ENCODE results near the gene DDX10.

DDX10 gene

GRCh38 chr11:108662700-108663099 lies 2.2 kb upstream of the DDX10 start:
- DNase-seq: no peak

- DNase-seq: no peak
Observed at GRCh38 chr11:108663154-108663877, 1.6 kb upstream of the DDX10 start.

- DNase-seq: no peak
Observed at GRCh38 chr11:108666373-108666772, 1.5 kb downstream of the DDX10 start.

DNA sequence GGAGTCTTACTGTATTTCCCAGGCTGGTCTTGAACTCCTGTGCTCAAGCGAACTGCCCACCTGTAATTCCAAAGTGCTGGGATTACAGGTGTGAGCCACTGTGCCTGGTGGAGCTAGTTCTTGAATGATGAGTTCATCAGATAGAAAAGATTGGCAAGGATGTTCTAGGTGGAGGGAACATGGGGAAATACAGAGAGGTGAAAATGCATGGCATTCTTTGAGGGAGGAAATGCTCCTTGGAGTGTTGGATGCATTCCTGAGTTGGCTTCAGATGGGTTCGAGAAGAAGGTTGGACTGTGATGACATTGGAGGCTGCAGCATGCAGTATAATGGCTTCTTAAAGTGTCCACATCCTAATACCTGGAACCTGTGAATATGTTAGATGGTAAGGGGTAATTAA lies 4.4 kb downstream of the DDX10 start:
- DNase-seq: no peak

DNA sequence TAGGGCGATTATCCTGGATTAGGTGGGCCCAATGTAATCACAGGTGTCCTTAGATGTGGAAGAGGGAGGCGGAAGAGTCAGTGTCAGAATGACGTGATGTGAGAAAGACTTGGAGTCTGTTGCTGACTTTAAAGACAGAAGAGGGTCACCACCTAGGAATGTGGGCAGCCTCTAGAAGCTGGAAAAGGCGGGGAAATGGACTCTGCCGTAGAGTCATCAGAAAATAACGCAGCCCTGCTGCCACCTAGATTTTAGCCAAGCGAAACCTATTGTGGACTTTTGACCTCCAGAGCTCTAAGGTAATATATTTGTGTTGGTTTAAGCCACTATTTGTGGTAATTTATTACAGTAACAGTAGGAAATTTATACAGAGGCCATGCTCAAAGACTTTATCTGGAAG lies 4.8 kb downstream of the DDX10 start:
- DNase-seq: no peak

DNA sequence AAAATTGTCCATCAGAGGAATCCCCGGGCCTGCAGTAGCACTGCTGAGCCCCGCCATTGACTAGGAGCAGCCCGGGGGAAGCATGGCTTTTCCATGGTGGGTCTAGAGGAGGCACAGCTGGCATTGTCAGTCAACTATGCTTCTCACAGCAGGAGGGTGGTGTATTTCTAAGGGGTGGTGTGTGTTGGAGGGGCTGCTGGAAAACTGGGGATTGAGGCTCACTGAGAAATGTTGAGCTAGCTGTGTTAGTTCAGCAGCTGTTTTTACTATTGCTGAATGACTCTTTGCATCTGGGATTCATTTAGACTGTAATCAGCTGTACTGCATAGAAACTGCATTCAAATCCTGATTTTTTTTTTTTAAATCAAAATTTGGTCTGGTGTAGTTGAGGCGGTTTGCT lies 5.6 kb downstream of the DDX10 start:
- DNase-seq: no peak

- peak; percentile 25 for DNase-seq
Observed at GRCh38 chr11:108672113-108672512, 7.2 kb downstream of the DDX10 start.

DNA sequence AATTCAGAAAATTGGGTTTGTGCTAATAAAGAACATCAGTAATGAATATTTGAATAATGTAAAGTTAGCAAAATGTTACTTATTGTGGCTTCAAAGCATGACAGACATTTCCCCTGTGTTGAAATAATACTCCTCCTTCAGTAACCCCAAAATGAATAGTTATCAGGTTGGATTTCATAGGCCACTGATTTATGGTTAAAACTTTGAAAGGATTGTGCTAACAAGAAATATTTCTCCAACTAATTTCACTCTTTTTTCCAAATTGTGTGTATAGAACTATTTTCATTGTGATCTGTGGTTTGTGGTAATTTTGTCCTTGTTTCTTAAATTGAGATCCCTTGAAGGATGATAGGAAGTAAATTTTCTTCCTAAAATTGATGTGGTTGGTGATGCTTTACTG lies 7.9 kb downstream of the DDX10 start:
- no peak for DNase-seq

DNA sequence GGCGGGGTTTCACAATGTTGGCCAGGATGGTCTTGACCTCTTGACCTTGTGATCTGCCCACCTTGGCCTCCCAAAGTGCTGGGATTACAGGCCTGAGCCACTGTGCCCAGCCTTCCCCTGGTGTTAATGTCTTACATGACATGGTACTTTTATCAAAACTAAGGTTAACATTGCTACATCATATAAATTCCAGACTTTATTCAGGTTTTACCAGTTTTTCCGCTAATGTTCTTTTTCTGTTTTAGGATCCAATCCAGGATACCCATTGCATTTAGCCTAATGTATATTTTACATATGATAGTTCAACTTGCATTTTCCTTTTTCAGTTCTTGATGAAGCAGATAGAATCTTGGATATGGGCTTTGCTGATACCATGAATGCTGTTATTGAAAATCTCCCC lies 14.2 kb downstream of the DDX10 start:
- DNase-seq: no peak

GRCh38 chr11:108680271-108680670 lies 15.4 kb downstream of the DDX10 start:
- DNase-seq: no peak

GRCh38 chr11:108685419-108686130 lies 20.7 kb downstream of the DDX10 start:
- DNase-seq: no peak

GRCh38 chr11:108693852-108694251 lies 29.0 kb downstream of the DDX10 start:
- DNase-seq: no peak

GRCh38 chr11:108694846-108695245 lies 30.0 kb downstream of the DDX10 start:
- DNase-seq: no peak

GRCh38 chr11:108697872-108698473 lies 33.1 kb downstream of the DDX10 start:
- peak; percentile 95 for DNase-seq

DNA sequence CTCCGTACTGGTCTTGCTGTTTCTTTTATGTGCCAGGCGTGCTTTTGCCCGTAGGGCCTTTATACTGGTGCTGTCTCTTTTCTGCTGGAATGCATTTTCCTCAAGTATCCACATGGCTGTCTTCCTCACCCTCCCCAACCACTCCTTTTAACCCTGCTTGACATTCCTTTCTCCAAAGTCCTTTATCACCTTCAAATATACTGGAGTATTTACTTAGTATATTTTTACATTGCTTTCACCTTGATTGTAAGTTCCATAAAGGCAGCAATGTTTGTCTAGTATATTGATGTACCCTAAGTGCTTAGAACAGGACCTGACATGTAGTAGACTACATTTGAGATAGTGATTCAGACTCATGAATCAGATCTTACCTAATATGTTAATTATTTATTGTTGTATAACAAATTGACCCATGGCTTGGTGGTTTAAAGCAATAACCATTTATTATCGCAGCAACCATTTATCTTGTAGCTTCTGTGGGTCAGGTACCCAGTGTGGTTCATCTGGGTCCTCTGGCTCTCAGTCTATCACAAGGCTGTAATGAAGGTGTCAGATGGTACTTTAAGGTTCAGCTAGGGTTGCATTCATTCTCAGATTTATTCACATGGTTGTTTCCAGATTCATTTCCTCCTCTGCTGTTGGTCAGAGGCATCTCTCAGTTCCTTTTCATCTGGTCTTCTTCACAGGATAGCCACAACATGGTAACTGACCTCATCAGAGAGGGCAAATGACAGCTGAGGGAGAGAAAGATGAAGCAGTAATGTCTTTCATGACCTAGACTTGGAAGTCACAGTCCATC lies 34.2 kb downstream of the DDX10 start:
- no peak for DNase-seq

- no peak for DNase-seq
Observed at GRCh38 chr11:108703916-108704315, 39.0 kb downstream of the DDX10 start.

DNA sequence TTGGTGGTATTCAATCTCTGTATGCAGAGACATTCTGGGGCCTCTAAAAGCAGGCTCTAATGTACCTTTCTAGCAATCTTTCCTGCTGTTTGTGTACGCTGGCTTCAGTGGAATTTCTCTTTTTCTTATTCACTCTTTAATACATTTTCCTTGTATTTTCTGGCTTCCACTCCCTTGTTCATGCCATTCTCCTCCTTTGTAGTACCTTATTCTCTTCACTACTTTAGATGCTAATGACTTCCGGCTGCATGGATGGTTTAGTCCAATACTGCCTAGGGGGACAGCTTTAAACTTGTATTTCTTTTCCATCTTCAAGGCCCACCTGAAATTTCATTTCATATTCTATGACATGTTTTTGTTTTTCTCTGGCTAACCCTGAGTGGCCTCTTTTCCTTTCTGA lies 40.2 kb downstream of the DDX10 start:
- no peak for DNase-seq

DNA sequence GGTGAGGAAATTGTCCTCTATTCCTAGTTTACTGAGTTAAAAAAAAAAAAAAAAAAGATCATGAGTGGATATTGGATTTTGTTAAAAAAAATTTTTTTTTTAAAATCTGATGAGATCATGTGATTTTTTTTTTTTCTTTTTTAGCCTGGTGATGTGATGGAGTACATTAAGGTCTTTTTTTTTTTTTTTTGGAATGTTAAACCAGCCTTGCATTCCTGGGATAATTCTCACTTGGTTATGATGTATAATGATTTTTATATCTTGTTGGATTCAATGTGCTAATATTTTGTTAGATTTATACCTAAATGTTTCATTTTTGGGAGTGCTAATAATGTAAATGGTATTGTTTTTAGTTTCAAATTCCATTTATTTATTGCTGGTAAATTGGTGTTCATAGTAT lies 43.3 kb downstream of the DDX10 start:
- DNase-seq: peak; percentile 25

- no peak for DNase-seq
Observed at GRCh38 chr11:108709741-108710140, 44.9 kb downstream of the DDX10 start.

- DNase-seq: peak; percentile 53
Observed at GRCh38 chr11:108713076-108713790, 48.4 kb downstream of the DDX10 start.

DNA sequence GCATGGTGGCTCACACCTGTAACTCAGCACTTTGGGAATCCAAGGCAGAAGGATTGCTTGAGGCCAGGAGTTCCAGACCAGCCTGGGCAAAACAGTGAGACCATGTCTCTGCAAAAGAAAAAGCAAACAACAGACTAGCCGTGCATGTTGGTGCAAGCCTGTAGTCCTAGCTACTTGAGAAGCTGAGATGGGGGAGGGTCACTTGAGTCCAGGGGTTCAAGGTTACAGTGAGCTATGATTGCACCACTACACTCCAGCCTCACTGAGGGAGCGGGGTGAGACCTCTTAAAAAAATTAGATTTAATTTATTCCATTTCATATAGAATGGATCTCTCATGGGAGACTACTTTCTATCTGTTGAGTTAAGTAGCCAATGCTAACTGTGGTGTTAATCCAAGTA lies 50.4 kb downstream of the DDX10 start:
- no peak for DNase-seq

DNA sequence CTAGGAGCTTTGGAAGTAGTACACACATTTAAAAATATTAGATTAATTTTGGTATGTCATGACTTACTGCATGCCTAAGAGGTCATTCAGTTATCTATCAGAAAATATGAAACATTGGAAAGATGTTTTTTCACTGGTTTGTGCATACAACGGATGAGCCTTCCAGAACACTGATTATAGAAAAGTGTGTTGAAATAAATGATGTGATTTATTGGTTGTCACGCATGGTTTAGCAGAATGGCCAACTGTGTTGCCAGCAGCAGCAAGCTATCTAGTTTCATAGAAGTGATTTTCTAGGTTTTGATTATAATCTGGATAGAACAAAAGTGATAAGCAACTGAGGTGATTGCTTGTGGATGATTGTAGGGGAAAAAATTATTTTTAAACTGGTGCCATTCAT lies 53.6 kb downstream of the DDX10 start:
- DNase-seq: no peak
